GM12891 (cell line): Measurements from ENCODE around the gene INO80E.

Source experiments
- POLR2A ChIP-seq: IDR thresholded peaks from 2 replicates; pipeline ENCODE4 v1.6.1; 2011; ENCODE audit warnings: low read depth, low read length, control low read depth
- POLR2AphosphoS5 ChIP-seq: IDR thresholded peaks from 2 replicates; pipeline ENCODE4 v1.6.1; 2011; ENCODE audit warnings: low read depth, low read length, control low read depth
- POU2F2 ChIP-seq: IDR thresholded peaks from 2 replicates; pipeline ENCODE4 v1.6.1; 2011; ENCODE audit warnings: low read depth, mild to moderate bottlenecking, control low read depth, low read length, moderate library complexity
- SPI1 ChIP-seq: IDR thresholded peaks from 2 replicates; pipeline ENCODE4 v1.6.1; 2011; ENCODE audit warnings: low read depth, low read length, control low read depth
- TAF1 ChIP-seq: IDR thresholded peaks from 2 replicates; pipeline ENCODE4 v1.6.1; 2011; ENCODE audit warnings: low read depth, low read length, control low read depth

DNA sequence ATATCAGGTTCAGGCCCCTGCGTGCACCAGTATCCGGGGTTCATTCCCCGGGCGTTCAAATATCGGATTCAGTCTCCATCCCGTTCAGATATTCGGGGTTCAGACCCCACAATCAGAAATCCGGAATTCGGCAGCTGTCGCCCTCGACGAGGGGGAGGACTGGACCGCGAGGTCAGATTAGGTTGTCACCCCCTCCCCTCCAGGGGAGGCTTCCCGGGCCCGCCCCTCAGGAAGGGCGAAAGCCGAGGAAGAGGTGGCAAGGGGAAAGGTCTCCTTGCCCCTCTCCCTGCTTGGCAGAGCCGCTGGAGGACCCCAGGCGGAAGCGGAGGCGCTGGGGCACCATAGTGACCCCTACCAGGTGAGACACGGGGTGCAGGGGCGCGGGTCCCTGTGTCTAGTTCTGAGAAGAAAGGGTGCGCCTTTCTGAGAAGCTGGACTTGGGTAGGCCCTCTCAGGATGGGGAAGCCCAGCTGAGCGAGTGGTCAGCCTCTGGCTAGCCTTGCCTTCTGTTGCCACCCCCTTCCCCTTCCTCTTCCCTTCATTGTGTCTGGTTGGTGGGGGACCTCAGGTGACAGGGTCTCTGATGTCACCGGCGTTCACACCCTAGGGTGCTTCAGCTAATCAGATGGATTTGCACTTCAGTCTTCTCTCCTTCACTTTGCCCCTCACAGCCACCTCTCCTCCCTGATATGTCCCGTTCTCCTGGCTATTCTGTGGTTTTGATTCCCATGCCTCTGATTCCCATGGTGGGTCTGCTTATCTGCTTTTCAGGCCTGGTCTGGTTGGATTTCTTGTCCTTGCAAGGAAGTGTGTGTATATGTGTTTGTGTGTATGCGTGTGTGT is 21.5 kb upstream of the INO80E start:
- TF ChIP-seq SPI1 (no peak; the same call in 1 of the 2 replicates), POLR2AphosphoS5 (no peak), POLR2A (no peak), POU2F2 (no peak), TAF1 (0 out of 2 replicates have a peak, but pooled peaks have one; percentile 21)
